Colonic mucosa (tissue), 4 donors: ENCODE results near the gene SNAP23. TPM values are rescaled to one million over a fixed set of nuclear protein-coding genes. Genes with fewer than 3 reads are reported as not detected.
A peak's percentile ranks its signal among the peaks of the same experiment; 100 is the strongest.

ENCODE experiments used
- DNase-seq: peaks from one replicate; pipeline ENCODE4 v3.0.0-alpha.2; 2020
- H3K27ac ChIP-seq: fragments of 200-600 bp; one replicate; pipeline ENCODE4 v1.8.0; 2021
- H3K27me3 ChIP-seq: fragments of 200-600 bp; one replicate; pipeline ENCODE4 v1.8.0; 2021
- H3K36me3 ChIP-seq: fragments of 200-600 bp; one replicate; pipeline ENCODE4 v1.8.0; 2021
- H3K4me1 ChIP-seq: fragments of 200-600 bp; one replicate; pipeline ENCODE4 v1.8.0; 2021; ENCODE audit warnings: mild to moderate bottlenecking
- H3K4me3 ChIP-seq: fragments of 200-600 bp; one replicate; pipeline ENCODE4 v1.8.0; 2021
- H3K9ac ChIP-seq, 2 donors: one replicate each; pipeline ENCODE4 v1.7.0; 2013; ENCODE audit warnings: control low read depth in 2 of 2, low read depth in 2 of 2, low read length in 2 of 2
- H3K9me3 ChIP-seq: fragments of 200-600 bp; one replicate; pipeline ENCODE4 v1.8.0; 2021
- intact Hi-C: fragments of 100-400 bp; cut with DNase I; formaldehyde crosslinking; loops from one replicate; pipeline ENCODE4 v1.14.1; 2022
- total RNA-seq, 2 donors: library from RNA; stranded (reverse); fragmentation: NEBNext Ultra II Directional in 1 of 2; extraction: Animal tissue kit (Norgen Biotek cat#: 25700) in 1 of 2; gene quantifications; one replicate each; pipeline ENCODE4 v1.2.1, GENCODE V29; 2021
- TF ChIP-seq, protein P1 (sequence below): fragments of 200-600 bp; IDR thresholded peaks from one replicate; pipeline ENCODE4 v1.8.0; 2022; ENCODE audit warnings: antibody characterized with exemption, mild to moderate bottlenecking
- donor health status: healthy.
- donor health status: DM: no; HTN: no; CAD: no.
- donor health status: DM: no; HTN: no; CAD: no.

Gene SNAP23
- total RNA-seq, 2 donors from 2014 or later: 60.9 to 65.2 TPM

- TF ChIP-seq, protein P1, sequence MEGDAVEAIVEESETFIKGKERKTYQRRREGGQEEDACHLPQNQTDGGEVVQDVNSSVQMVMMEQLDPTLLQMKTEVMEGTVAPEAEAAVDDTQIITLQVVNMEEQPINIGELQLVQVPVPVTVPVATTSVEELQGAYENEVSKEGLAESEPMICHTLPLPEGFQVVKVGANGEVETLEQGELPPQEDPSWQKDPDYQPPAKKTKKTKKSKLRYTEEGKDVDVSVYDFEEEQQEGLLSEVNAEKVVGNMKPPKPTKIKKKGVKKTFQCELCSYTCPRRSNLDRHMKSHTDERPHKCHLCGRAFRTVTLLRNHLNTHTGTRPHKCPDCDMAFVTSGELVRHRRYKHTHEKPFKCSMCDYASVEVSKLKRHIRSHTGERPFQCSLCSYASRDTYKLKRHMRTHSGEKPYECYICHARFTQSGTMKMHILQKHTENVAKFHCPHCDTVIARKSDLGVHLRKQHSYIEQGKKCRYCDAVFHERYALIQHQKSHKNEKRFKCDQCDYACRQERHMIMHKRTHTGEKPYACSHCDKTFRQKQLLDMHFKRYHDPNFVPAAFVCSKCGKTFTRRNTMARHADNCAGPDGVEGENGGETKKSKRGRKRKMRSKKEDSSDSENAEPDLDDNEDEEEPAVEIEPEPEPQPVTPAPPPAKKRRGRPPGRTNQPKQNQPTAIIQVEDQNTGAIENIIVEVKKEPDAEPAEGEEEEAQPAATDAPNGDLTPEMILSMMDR: no peak
- Histone ChIP-seq H3K9me3 (no peaks in the 10 kb centered on the region), H3K36me3 (no peaks in the 10 kb centered on the region), H3K27me3 (no peaks in the 10 kb centered on the region), H3K9ac (peak overlapping the region; percentile 32 to 73), H3K4me1 (peaks cover 3% of the 10 kb centered on the region), H3K4me3 (peak overlapping the region; percentile 38), H3K27ac (peak overlapping the region; percentile 43)
- intact Hi-C loops: no loop called here
- DNase-seq: peak; percentile 87
Observed at GRCh38 chr15:42581272-42581730, 85.9 kb downstream of the SNAP23 start.

Other genes with a start within 250 kb of the SNAP23 start
- gene GANC, start 222.4 kb upstream of the SNAP23 start, total RNA-seq: 10 to 100 TPM; 39.8 to 47.6 TPM
- gene TMEM87A, start 222.2 kb upstream of the SNAP23 start, total RNA-seq: 100 to 1,000 TPM in 1 of 2 donors, 10 to 100 TPM in 1; 65.6 to 115 TPM
- 1 to 10 TPM; 6.8 TPM for gene CAPN3, start 136.1 kb upstream of the SNAP23 start, total RNA-seq
- gene ZNF106, start 4.5 kb upstream of the SNAP23 start, total RNA-seq: 10 to 100 TPM; 41.9 to 46.9 TPM
- gene LRRC57, start 53.2 kb downstream of the SNAP23 start, total RNA-seq: 10 to 100 TPM; 31.0 to 34.7 TPM
- 10 to 100 TPM; 16.0 to 21.3 TPM for gene HAUS2, start 53.2 kb downstream of the SNAP23 start, total RNA-seq
- 1 to 10 TPM; 4.7 to 5.2 TPM for gene STARD9, start 80.0 kb downstream of the SNAP23 start, total RNA-seq
- gene CDAN1, start 241.5 kb downstream of the SNAP23 start, total RNA-seq: 10 to 100 TPM; 11.0 to 31.6 TPM